Gastrocnemius medialis (tissue), 4 donors: ENCODE results near the gene DGCR2.

ENCODE experiments used
- POLR2A ChIP-seq, 2 donors: fragments of 450-650 bp; IDR thresholded peaks; one replicate each; pipeline ENCODE4 v1.6.1; 2017; ENCODE audit warnings: antibody characterized with exemption in 2 of 2, mild to moderate bottlenecking in 2 of 2, moderate library complexity in 2 of 2
- TF ChIP-seq, protein P1 (sequence below), 5 experiments: fragments of 450-650 bp in 3 of 5; fragments of 200-600 bp in 2 of 5; sonication (generic) in 2 of 5; IDR thresholded peaks in 4 of 5; conservative IDR thresholded peaks in 1 of 5; 1 replicate in 4 of 5; 2 replicates in 1 of 5; pipeline ENCODE4 v1.5.1; 2016 to 2019; ENCODE audit warnings: antibody characterized with exemption in 5 of 5, mild to moderate bottlenecking in 3 of 5, moderate library complexity in 3 of 5

DNA sequence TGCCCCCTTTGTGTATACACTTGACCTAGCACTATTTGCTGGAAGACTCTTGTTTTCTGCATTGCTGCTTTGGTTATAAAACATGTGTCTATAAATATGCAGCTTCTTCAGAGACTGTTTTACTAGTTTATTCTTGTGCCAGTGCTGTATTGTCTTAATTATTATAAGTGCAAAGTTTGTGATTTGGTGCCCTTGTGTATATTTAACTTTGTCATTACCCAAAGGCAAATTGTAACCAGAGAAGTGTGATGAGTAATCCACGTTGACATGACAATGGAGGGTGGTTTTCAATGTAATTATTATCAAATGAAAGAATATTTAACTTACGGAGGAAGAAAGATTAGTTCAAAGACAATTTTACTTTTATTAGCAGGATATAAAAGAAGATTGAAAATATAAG is 111.1 kb downstream of the DGCR2 start:
- TF ChIP-seq, protein P1, sequence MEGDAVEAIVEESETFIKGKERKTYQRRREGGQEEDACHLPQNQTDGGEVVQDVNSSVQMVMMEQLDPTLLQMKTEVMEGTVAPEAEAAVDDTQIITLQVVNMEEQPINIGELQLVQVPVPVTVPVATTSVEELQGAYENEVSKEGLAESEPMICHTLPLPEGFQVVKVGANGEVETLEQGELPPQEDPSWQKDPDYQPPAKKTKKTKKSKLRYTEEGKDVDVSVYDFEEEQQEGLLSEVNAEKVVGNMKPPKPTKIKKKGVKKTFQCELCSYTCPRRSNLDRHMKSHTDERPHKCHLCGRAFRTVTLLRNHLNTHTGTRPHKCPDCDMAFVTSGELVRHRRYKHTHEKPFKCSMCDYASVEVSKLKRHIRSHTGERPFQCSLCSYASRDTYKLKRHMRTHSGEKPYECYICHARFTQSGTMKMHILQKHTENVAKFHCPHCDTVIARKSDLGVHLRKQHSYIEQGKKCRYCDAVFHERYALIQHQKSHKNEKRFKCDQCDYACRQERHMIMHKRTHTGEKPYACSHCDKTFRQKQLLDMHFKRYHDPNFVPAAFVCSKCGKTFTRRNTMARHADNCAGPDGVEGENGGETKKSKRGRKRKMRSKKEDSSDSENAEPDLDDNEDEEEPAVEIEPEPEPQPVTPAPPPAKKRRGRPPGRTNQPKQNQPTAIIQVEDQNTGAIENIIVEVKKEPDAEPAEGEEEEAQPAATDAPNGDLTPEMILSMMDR (IDR thresholded peaks at IDR 0.05 in 4 of 5, conservative IDR thresholded peaks at IDR 0.05 in 1 of 5), result no peak
- no peak for TF ChIP-seq POLR2A (IDR thresholded peaks at IDR 0.05)
